Measurements from ENCODE around the gene PC. TPM values are rescaled to one million over a fixed set of nuclear protein-coding genes. Genes with fewer than 3 reads are reported as not detected.
"Not testable (repeated sequence)": the region's sequence is repeated elsewhere in the genome, so short reads cannot be mapped to it uniquely, and the experiment has no call there.

The PC gene
- total RNA-seq (2014; rRNA removed; shearing (Covaris generic)) = 6.8 and 8.6 TPM in 2 replicates

- DNase-seq (ENCODE audit: low spot score) = peak; percentile 98
Observed at GRCh38 chr11:66958232-66958955, at the start of gene PC. Gene PC (minus strand): TSS chr11:66958383. CDS start chr11:66872159, 86,224 bp downstream.

DNA sequence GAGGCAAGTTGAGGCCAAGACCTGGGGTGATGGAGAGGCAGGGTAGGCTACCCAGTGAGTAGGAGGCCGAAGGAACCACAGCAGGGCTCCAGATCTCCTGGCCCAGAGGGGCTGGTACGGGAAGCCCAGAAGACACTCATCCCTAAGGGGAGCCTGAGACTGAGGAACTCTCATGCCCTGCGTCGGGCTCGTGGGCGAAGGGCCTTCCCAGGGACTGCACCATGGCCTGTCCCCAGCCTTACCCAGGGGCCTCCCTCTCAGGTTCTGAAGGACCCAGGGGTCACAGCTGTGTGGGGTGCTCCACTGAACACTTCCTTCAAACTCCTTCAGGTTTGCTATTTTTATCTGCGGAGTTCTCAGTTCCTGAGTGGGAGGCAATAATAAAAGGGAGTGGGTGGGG is 48.9 kb upstream of the PC start:
- DNase-seq (ENCODE audit: low spot score) = no peak

GRCh38 chr11:67006029-67006884 is 48.1 kb upstream of the PC start:
- DNase-seq (ENCODE audit: low spot score) = peak; percentile 71

DNA sequence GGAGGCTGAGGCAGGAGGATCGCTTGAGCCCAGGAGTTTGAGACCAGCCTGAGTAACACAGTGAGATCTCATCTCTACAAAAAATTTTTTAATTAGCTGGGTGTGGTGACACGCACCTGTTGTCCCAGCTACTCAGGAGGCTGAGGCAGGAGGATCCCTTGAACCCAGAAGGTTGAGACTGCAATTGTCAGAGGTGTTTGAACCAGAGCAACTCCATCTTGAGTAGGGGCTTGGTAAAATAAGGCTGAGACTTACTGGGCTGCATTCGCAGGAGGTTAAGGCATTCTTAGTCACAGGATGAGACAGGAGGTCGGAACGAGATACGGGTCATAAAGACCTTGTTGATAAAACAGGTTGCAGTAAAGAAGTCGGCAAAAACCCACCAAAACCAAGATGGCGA is 47.0 kb upstream of the PC start:
- not testable (repeated sequence) for DNase-seq (ENCODE audit: low spot score)

- DNase-seq (ENCODE audit: low spot score) = no peak
Observed at GRCh38 chr11:67002921-67003411, 44.8 kb upstream of the PC start.

DNA sequence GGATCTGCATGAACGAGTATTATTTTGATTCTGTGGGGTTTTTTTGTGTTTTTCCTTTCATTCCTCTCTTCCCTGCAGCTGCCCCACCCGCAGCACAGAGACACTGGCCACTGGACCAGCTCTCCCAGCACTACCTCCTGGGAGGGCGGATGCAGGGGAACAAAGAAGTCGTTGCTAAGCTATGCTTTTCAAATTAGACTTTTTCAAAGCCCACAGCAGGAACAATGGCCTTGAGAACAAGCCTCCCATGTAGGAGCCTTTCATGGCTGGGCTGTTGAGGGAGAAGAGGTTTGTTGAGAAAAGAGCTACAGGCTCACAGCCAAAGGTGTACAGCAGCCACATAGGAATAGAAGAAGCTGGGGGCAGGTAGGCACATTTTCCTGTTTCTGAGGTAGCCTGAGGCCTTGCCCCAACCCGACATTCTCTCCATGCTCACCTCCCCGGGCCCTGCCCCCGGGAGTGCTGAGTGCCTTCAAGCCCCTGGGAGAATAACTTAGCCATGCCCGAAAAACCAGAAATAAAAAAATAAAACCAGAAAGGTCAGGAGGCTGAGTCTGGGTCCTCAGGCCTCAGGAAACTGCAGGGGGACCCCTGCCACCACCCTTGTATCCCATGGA is 44.2 kb upstream of the PC start:
- no peak for DNase-seq (ENCODE audit: low spot score)

- DNase-seq (ENCODE audit: low spot score) = no peak
Observed at GRCh38 chr11:67001332-67001731, 43.1 kb upstream of the PC start.

DNA sequence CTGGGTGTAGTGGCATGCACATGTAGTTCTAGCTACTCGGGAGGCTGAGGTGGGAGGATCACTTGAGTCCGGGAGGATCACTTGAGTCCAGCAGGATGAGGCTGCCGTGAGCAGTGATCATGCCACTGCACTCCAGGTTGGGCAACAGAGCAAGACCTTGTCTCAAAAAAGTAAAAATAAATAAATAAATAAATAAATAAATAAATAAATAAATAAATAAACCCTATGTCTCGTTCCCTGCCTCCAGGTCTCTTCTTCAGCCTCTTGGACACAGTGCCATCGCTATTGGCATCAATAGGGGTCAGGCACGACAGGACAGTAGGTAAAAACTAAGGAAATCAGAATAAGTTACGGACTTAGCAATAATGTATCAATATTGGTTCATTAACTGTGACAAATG is 41.4 kb upstream of the PC start:
- no peak for DNase-seq (ENCODE audit: low spot score)

DNA sequence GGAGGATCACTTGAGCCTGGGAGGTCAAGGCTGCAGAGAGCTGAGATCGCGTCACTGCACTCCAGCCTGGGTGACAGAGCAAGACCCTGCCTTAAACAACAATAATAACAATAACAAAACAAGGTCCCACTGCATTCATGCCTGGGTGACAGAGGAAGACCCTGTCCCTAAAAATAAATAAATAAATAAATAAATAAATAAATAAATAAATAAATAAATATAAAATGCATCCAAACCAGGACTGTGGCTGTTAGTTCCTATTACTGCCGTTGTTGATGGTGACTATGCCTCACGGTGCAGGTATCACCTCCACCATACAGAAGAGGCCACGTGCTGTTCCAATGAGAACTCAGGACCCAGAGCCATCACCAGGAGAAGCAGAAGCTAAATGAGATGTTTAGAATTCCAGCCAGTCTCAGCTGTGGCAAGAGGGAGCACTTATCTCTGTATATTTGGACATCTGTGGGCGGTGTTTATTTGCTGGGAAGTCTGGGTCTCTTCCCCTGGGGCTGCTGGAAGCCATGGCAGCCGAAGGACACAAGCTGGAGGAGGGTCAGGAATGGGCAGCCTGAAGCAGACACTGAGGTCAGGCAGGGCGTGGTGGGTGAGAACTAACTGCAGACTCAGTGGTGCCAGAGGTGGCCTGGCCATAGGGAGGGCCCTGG is 38.6 kb upstream of the PC start:
- peak; percentile 21 for DNase-seq (ENCODE audit: low spot score)

- DNase-seq (ENCODE audit: low spot score) = no peak
Observed at GRCh38 chr11:66992041-66992440, 33.9 kb upstream of the PC start.

- not testable (repeated sequence) for DNase-seq (ENCODE audit: low spot score)
Observed at GRCh38 chr11:66989360-66989759, 31.2 kb upstream of the PC start.

DNA sequence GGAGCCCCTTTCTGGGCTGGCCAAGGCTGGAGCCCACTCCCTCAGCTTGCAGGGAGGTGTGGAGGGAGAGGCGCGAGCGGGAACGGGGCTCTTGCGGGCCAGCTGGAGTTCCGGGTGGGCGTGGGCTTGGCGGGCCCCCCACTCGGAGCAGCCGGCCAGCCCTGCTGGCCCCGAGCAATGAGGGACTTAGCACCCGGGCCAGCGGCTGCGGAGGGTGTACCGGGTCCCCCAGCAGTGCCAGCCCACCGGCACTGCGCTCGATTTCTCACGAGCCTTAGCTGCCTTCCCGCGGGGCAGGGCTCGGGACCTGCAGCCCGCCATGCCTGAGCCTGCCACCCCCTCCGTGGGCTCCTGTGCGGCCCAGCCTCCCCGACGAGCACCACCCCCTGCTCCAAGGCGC is 30.6 kb upstream of the PC start:
- DNase-seq (ENCODE audit: low spot score) = not testable (repeated sequence)

DNA sequence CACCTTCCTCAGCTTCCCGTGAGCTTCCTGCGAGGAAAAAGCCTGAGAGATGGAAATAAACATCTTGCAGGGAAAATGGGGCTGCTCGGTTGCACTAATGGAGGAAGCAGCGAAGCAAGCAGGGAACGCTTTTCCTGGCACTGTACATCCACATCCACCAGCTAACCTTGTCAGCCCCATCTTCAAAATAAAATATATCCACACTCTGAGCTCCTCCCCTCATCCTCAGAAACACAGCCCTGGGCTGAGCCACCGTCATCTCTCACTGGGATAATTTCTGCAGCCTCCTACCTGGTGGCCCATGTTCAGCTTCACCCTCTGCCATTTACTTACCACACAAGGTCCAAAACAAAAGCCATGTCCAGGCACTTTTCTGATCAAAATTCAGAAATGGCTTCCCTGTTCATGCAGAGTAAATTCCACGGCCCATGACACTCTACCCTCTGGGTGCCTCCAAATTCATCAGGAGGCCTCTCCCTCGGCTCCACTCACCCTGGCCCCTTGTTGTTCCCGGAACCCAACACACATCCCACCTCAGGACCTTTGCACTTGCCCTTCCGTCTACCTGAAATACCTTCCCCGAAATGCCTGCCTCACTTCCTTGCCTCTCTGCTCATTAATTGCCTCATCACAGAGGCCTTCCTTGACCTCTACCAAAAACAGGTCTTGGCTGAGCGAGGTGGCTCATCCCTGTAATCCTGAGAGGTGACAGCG is 29.9 kb upstream of the PC start:
- no peak for DNase-seq (ENCODE audit: low spot score)

DNA sequence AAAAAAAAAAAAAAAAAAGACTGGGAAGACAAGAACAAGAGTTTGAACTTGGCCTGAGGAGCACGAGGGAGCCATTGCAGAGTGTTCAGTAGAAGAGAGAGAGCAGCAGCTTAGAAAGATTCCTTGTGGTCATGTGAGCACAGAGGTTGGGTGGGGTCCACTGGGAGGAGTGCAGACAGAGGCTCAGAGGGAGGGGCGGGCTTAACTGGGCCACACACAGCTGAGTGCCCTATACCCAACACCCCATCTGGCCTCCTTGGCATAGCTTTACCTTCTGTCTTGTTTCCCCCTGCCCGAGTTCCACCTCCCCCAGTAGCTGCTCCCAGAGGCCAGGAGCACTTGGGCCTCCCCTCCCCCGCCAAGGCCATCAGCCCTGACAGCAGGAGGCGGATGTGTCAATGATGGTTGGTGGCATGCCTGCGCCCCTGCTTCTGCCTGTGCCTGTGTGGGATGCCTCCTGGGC is 29.0 kb upstream of the PC start:
- no peak for DNase-seq (ENCODE audit: low spot score)

GRCh38 chr11:66986178-66986545 is 28.0 kb upstream of the PC start:
- DNase-seq (ENCODE audit: low spot score) = no peak

DNA sequence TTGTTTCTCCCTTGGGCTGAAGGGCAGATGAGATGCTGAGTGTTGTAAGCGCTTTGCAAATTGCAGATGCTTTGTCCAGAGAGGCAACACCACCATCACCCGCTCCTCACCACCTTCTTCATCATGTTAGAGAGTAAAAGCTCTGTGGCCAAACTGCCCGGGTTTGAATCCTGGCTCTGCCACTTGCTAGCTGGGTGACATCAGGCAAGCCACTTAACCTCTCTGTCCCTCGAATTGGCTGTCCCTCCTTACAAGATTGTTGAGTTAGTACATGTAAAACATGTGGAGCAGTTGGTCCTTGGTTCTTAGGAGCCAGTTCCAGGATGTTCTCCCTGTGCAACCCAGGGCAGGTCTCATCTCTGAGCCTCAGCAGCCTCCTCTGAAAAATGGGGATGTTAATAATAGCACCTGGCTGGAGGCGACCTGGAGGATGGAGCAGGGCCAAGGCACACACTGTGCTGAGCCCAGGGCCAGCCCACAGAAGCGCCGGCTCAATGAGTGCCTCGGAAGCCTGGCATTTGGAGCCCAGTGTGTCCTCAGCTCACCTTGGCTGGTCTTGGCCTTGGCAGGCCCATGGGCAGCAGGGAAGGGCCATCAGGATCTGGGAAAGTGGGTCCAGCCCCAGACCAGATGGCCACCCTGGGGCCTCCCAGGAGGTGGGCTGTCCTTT is 27.5 kb upstream of the PC start:
- DNase-seq (ENCODE audit: low spot score) = no peak

DNA sequence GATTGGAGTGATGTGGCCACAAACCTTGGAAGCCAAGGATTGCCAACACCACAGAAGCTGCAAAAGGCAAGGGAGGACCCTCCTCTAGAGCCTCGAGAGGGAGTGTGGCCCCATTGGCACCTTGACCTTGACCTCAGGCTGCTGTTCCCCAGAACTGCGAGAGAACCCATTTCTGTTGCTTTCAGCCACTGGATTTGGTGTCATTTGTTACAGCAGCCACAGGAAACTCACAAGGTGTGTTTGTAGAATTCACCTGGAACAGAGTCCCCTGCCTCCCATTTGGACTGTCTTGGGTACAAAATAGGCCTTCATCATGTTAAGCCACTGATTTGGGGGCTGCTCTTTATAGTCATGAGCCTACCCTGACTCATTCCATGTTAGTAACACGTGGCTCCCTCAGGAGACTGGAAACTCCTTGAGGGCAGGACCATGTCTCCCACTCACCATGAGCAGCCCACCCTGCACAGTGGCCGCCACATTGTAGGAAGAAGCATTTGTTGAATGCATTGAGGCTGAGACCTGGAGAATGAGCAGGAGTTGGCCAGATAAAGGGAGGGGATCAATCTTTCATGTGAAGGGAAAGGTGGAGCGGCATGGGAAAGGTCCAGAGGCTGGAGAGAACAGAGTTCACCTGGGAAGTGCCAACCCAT is 25.2 kb upstream of the PC start:
- DNase-seq (ENCODE audit: low spot score) = no peak

DNA sequence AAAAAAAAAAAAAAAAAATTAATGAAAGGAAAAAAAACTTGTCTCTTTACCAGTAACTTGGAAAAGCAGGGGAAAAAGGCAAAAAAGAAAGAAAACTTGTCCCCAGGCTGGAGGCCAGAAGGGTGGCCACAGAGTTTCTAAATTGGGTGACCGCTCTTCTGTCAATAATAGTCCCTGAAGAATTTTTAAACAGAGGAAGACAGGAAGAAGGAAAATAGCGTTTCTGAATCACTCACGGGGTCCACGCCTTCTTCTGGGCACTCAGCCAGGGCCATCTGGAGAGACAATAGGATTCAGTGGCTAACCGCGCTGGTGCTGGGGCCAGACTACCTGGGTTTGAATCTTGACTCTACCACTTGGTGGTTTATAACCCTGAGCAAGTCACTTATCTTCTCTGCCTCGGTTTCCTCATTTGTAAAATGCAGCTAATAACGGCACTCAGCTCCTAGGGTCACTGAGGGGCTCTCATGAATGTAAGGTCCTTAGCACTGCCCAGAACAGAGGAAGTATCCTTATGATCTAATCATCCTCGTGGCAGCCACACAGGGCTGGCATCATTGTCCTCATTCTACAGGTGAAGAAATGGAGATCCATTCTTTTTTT is 23.9 kb upstream of the PC start:
- peak; percentile 96 for DNase-seq (ENCODE audit: low spot score)

DNA sequence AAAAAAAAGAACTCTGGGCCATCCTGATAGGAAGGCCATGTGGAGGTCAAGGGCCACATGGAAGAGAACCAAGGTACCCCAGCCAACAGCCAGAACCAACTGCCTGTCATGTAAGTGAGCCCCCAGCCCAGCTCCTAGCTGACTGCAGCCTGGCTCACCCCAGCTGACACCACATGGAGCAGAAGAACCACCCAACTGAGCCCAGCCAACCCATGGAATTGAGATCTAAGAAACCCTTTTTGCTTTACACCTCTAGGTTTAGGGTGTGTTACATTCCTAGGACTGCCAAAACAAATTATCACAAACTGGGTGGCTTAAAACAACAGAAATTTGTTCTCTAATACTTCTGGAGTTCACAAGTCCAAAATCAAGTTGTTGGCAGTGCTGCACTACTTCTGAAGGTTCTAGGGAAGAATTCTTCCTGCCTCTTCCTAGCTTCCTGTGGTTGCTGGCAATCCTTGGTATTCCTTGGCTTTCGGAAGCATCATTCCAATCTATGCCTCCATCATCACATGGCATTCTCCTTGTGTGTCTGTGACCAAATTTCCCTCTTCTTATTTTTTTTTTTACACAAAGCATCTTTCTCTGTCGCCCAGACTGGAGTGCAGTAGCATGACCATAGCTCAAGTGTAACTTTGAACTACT is 21.3 kb upstream of the PC start:
- DNase-seq (ENCODE audit: low spot score) = peak; percentile 78

Measured in A172 (cell line).